ENCODE results near the gene TMEM25. TPM values are rescaled to one million over a fixed set of nuclear protein-coding genes. Genes with fewer than 3 reads are reported as not detected.

TMEM25 gene
- total RNA-seq, 3 donors from 2014 or later (not counting 1 experiment from before 2014, with no cell fraction given): 4.1 to 11.0 (median 9.3) TPM

- intact Hi-C loops (cut with micrococcal nuclease): no loop called here
- 100% methylated on average over 1 of the region's 2 CpGs for whole genome bisulfite sequencing (ENCODE audit: insufficient coverage)
- H3K9me3 ChIP-seq (ENCODE audit: control insufficient read depth, insufficient read depth, low read length): no peaks in the 10 kb centered on the region
- TF ChIP-seq CTCF (IDR thresholded peaks at IDR 0.05): no peak
- no peaks in the 10 kb centered on the region for H3K9me3 Mint-ChIP-seq
- no peak for DNase-seq
- H3K4me3 ChIP-seq (ENCODE audit: low read length): no peak overlapping the region
- peak overlapping the region in 1 of 2 donors; percentile 53 for H3K27ac Mint-ChIP-seq
- no peak overlapping the region for H3K4me3 Mint-ChIP-seq
- no peaks in the 10 kb centered on the region for H3K36me3 Mint-ChIP-seq
- peaks cover 29 to 35% of the 10 kb centered on the region in 2 donors for H3K4me1 Mint-ChIP-seq
- ATAC-seq: no peak
- peaks cover 24% of the 10 kb centered on the region for H3K36me3 ChIP-seq (ENCODE audit: control insufficient read depth, insufficient read depth, low read length)
- no peaks in the 10 kb centered on the region for H3K27me3 Mint-ChIP-seq (ENCODE audit: low read depth in 2 of 2)
- H3K4me1 ChIP-seq (ENCODE audit: control insufficient read depth, insufficient read depth, low read length): peaks cover 17% of the 10 kb centered on the region
- no peak overlapping the region for H3K27ac ChIP-seq (ENCODE audit: low read length)
- no peaks in the 10 kb centered on the region for H3K27me3 ChIP-seq (ENCODE audit: control insufficient read depth, insufficient read depth, low read length)
Measured at GRCh38 chr11:118526688-118527087, 4.3 kb upstream of the TMEM25 start.

- DNase-seq (no peak), ATAC-seq (no peak)
- H3K4me3 Mint-ChIP-seq: peak within 1 kb of the TSS; percentile 3
- H3K27me3 Mint-ChIP-seq (ENCODE audit: low read depth in 2 of 2): no peaks in the 10 kb centered on the region
- intact Hi-C loops (cut with micrococcal nuclease): no loop called here
- no peak within 1 kb of the TSS for H3K27ac ChIP-seq (ENCODE audit: low read length)
- H3K36me3 Mint-ChIP-seq: no peaks in the 10 kb centered on the region
- H3K27me3 ChIP-seq (ENCODE audit: control insufficient read depth, insufficient read depth, low read length): no peaks in the 10 kb centered on the region
- H3K9me3 ChIP-seq (ENCODE audit: control insufficient read depth, insufficient read depth, low read length): no peaks in the 10 kb centered on the region
- no peak for TF ChIP-seq CTCF (IDR thresholded peaks at IDR 0.05)
- WGBS (ENCODE audit: insufficient coverage): 72% methylated on average over 2 of the region's 3 CpGs
- H3K4me3 ChIP-seq (ENCODE audit: low read length): no peak within 1 kb of the TSS
- peaks cover 33 to 39% of the 10 kb centered on the region in 2 donors for H3K4me1 Mint-ChIP-seq
- peaks cover 21% of the 10 kb centered on the region for H3K4me1 ChIP-seq (ENCODE audit: control insufficient read depth, insufficient read depth, low read length)
- no peaks in the 10 kb centered on the region for H3K9me3 Mint-ChIP-seq
- peak within 1 kb of the TSS in 1 of 2 donors; percentile 53 for H3K27ac Mint-ChIP-seq
- peaks cover 19% of the 10 kb centered on the region for H3K36me3 ChIP-seq (ENCODE audit: control insufficient read depth, insufficient read depth, low read length)
Measured at GRCh38 chr11:118527109-118527508, 3.9 kb upstream of the TMEM25 start, which contains the start of gene TTC36. Gene TTC36, plus strand, starts transcription at chr11:118527474. Its CDS starts 21 bp downstream, at chr11:118527495.

GRCh38 chr11:118528511-118528910 lies 2.5 kb upstream of the TMEM25 start:
- H3K27me3 ChIP-seq (ENCODE audit: control insufficient read depth, insufficient read depth, low read length): no peaks in the 10 kb centered on the region
- peaks cover 21% of the 10 kb centered on the region for H3K4me1 ChIP-seq (ENCODE audit: control insufficient read depth, insufficient read depth, low read length)
- no peaks in the 10 kb centered on the region for H3K27me3 Mint-ChIP-seq (ENCODE audit: low read depth in 2 of 2)
- H3K9me3 Mint-ChIP-seq: no peaks in the 10 kb centered on the region
- no peak for DNase-seq
- no peak overlapping the region for H3K27ac ChIP-seq (ENCODE audit: low read length)
- no peak overlapping the region for H3K4me3 Mint-ChIP-seq
- 99% methylated on average over 6 of the region's 6 CpGs for WGBS (ENCODE audit: insufficient coverage)
- H3K36me3 ChIP-seq (ENCODE audit: control insufficient read depth, insufficient read depth, low read length): peaks cover 10% of the 10 kb centered on the region
- intact Hi-C loops (cut with micrococcal nuclease): no loop called here
- no peak overlapping the region for H3K27ac Mint-ChIP-seq
- H3K4me1 Mint-ChIP-seq: peaks cover 33 to 39% of the 10 kb centered on the region in 2 donors
- TF ChIP-seq CTCF (IDR thresholded peaks at IDR 0.05): no peak
- H3K4me3 ChIP-seq (ENCODE audit: low read length): no peak overlapping the region
- no peaks in the 10 kb centered on the region for H3K9me3 ChIP-seq (ENCODE audit: control insufficient read depth, insufficient read depth, low read length)
- H3K36me3 Mint-ChIP-seq: no peaks in the 10 kb centered on the region
- no peak for ATAC-seq

- Histone ChIP-seq H3K27me3 (ENCODE audit: control insufficient read depth, insufficient read depth, low read length) (no peaks in the 10 kb centered on the region), H3K4me3 (ENCODE audit: low read length) (peak overlapping the region; percentile 46), H3K27ac (ENCODE audit: low read length) (no peak overlapping the region), H3K9me3 (ENCODE audit: control insufficient read depth, insufficient read depth, low read length) (no peaks in the 10 kb centered on the region), H3K36me3 (ENCODE audit: control insufficient read depth, insufficient read depth, low read length) (peaks cover 6% of the 10 kb centered on the region), H3K4me1 (ENCODE audit: control insufficient read depth, insufficient read depth, low read length) (peaks cover 21% of the 10 kb centered on the region)
- Mint-ChIP-seq H3K27me3 (ENCODE audit: low read depth in 2 of 2) (no peaks in the 10 kb centered on the region), H3K4me3 (peak overlapping the region; percentile 89), H3K9me3 (no peaks in the 10 kb centered on the region), H3K4me1 (peaks cover 32 to 33% of the 10 kb centered on the region in 2 donors), H3K36me3 (no peaks in the 10 kb centered on the region), H3K27ac (peak overlapping the region in 1 of 2 donors; percentile 3)
- TF ChIP-seq CTCF (IDR thresholded peaks at IDR 0.05): no peak
- ATAC-seq: no peak
- 87% methylated on average over 5 of the region's 5 CpGs for WGBS (ENCODE audit: insufficient coverage)
- intact Hi-C loops (cut with micrococcal nuclease): loop anchor here (2.0 kb wide), 1 partner anchor 37 kb away; no protein-coding TSS in a partner anchor
- DNase-seq: no peak
Measured at GRCh38 chr11:118529584-118530175, 1.3 kb upstream of the TMEM25 start.
